ENCODE measurements around the gene BMP6. TPM values are rescaled to one million over a fixed set of nuclear protein-coding genes. Genes with fewer than 3 reads are reported as not detected.

Gene BMP6
- total and polyA plus RNA-seq, 2 of the 8 experiments (the other 6 are each of a cell fraction or from before 2014, with no cell fraction given) = 2.0 to 2.1 TPM

DNA sequence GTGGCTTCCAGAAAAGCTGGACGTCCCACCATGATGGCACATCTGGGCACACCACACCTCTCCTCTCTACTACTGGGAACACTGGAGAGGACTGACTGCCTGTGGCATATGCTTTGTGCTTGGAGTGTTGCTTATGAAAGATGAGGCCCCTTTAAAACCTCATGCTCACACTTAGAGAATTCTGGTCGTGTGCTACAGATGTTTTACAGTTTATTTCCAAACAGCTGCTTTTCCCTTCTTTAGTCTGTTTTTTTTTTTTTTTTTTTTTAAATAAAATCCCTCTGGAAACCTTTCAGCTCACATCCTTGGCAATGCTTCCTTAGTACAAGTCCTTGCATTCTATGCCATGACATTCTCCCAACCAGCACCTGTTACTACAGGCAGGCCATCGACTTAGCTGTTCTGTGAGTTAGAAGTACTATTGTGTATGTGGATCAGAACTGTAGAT lies 60.3 kb downstream of the BMP6 start (continued):
- TF ChIP-seq CHD7 (IDR thresholded peaks at IDR 0.05; ENCODE audit: insufficient replicate concordance, low read length) (no peak), POLR2AphosphoS5 (IDR thresholded peaks at IDR 0.05; ENCODE audit: low read depth, low read length) (no peak), SUZ12 (IDR thresholded peaks at IDR 0.05; ENCODE audit: low read length) (no peak)

All from H1 (cell line).